Measurements from ENCODE around the gene GLOD5.

GLOD5 gene

DNA sequence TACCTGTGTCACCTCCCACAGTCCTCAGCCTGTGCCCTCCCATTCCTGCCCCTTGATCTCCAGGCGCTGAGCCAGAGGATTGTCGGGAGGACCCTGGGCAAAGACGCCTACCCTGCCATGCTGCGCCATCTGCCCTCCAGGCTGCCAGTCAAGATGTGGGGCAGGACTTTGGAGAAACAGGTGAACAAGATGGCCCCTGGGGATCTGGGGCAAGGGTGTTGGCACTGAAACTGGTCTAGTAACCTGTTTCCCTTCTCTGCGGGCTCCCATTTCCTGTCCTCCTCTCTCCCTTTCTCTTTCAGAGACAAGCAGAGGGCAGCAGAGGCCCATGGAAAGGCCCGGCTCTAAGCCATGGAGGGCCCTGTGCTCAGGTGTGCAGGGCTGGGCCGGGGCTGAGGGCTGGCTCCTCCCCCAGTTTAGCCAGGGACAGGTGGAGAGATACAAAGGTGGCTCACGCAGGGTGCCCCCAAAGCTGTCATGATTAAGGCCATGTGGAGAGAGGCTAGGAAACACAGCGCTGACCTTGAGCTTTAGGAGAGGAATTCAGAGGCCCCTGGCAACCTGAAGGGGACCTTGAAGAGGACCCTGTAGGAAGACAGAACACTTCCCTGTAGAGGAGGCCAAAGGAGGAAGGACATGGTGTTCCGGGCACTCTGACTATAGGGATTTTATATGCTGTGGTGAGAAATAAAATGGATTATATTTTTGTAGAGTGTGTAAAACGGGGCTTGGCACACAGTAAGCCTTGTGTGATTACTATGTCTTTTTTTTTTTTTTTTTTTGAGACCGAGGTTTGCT, at the start of gene GLOD5:
TSS of gene GLOD5 (plus strand) at position 74 of the 798 bp plus-strand sequence. CDS start at position 118, 44 bp downstream.
- no peak for DNase-seq (ENCODE audit: low spot score)
- peak within 1 kb of the TSS; percentile 50 for H3K4me3 Mint-ChIP-seq
- no peaks in the 10 kb centered on the region for H3K9me3 Mint-ChIP-seq
- H3K27ac Mint-ChIP-seq, result peak within 1 kb of the TSS; percentile 74
- no peaks in the 10 kb centered on the region for H3K27me3 Mint-ChIP-seq (ENCODE audit: low read depth)
- H3K36me3 Mint-ChIP-seq (ENCODE audit: low read depth), result no peaks in the 10 kb centered on the region
- H3K4me1 Mint-ChIP-seq (ENCODE audit: low read depth), result peaks cover 7% of the 10 kb centered on the region

DNA sequence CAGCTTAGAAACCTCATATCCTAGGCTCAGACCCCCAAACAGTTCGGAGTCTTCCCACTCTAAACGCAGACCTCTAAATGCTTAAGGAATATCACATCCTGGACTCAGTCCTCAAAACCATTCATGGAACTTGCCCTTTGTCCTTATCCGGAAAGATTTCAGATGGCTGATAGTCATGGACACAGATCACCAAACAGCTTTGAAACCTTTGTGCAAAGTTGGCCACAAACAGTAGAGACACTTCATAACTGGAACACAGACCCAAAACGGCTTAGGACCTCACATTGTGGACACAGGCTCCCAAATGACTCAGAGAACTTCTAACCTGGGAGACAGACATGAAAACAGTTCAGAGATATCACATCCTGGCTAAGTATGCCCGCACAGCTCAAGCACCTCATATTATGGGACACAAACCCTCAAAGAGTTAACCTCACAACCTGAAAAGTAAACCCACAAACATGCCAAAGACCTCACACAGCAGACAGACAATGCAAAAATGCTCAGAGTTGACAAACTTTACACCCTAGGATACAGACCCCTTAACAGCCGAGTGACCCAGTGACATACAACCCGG, 49.5 kb upstream of the GLOD5 start:
- DNase-seq (ENCODE audit: low spot score), result no peak
- peaks cover 36% of the 10 kb centered on the region for H3K36me3 Mint-ChIP-seq (ENCODE audit: low read depth)
- no peaks in the 10 kb centered on the region for H3K27me3 Mint-ChIP-seq (ENCODE audit: low read depth)
- peak overlapping the region; percentile 85 for H3K4me3 Mint-ChIP-seq
- peak overlapping the region; percentile 96 for H3K27ac Mint-ChIP-seq
- H3K4me1 Mint-ChIP-seq (ENCODE audit: low read depth), result peaks cover 64% of the 10 kb centered on the region
- H3K9me3 Mint-ChIP-seq, result peaks cover 8% of the 10 kb centered on the region

DNA sequence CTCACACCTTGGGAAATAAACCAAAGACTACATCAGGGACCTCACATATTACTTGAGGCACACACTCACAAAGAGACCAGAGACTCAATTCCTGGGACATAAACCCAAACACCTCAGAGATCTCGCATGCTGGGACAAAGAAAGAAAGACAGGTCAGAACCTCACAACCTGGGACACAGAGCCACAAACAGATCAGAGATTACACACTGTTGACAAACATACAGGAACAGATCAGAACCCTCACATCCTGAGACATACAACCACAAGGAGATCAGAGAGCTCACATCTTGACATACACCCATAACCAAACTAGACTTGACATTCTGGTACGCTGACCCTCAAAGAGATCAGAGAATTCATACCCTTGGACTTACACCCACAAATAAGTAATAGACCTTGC, 47.7 kb upstream of the GLOD5 start:
- DNase-seq (ENCODE audit: low spot score), result no peak
- H3K9me3 Mint-ChIP-seq, result peaks cover 8% of the 10 kb centered on the region
- H3K27me3 Mint-ChIP-seq (ENCODE audit: low read depth), result no peaks in the 10 kb centered on the region
- H3K27ac Mint-ChIP-seq, result peak overlapping the region; percentile 96
- peaks cover 37% of the 10 kb centered on the region for H3K36me3 Mint-ChIP-seq (ENCODE audit: low read depth)
- peaks cover 73% of the 10 kb centered on the region for H3K4me1 Mint-ChIP-seq (ENCODE audit: low read depth)
- peak overlapping the region; percentile 85 for H3K4me3 Mint-ChIP-seq

DNA sequence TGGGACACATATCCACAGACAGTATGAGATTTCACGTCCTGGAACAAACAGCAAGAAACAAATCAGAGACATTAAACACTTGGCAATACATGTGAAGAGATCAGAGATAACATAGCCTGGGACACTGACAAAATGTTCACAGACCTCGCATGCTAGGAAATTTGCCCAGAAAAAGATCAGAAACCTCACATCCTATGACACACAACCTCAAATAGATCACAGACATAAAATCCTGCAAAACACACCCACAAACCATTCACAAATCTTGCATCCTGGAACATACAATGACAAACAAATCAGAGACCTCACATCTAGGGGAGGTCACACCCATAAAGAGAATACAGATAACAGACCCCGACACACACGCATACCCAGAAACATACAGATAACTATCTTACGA, 47.0 kb upstream of the GLOD5 start:
- no peak for DNase-seq (ENCODE audit: low spot score)

DNA sequence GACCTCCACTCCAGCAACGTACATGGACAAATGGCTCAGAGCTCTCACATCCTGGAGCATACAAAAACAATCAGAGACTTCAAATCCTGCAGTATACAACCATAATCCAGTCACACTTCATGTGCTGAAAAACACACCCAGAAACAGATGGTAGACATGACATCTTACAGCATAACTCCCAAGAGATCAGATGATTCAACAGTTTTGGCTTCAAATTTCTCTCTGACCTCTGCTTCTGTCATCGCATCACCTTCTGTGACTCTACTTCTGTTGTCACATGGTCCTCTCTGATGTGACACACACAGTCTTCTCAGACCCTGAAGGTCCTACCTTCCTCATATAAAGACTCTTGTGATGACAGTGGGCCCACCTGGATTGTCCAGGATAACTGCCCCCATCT, 46.5 kb upstream of the GLOD5 start:
- no peaks in the 10 kb centered on the region for H3K27me3 Mint-ChIP-seq (ENCODE audit: low read depth)
- H3K9me3 Mint-ChIP-seq, result peaks cover 8% of the 10 kb centered on the region
- peaks cover 37% of the 10 kb centered on the region for H3K36me3 Mint-ChIP-seq (ENCODE audit: low read depth)
- no peak for DNase-seq (ENCODE audit: low spot score)
- H3K27ac Mint-ChIP-seq, result peak overlapping the region; percentile 96
- peak overlapping the region; percentile 85 for H3K4me3 Mint-ChIP-seq
- peaks cover 75% of the 10 kb centered on the region for H3K4me1 Mint-ChIP-seq (ENCODE audit: low read depth)

More for the DNA sequence above, 47.0 kb upstream of the GLOD5 start:
- no peaks in the 10 kb centered on the region for H3K27me3 Mint-ChIP-seq (ENCODE audit: low read depth)
- peak overlapping the region; percentile 96 for H3K27ac Mint-ChIP-seq
- peak overlapping the region; percentile 85 for H3K4me3 Mint-ChIP-seq
- peaks cover 37% of the 10 kb centered on the region for H3K36me3 Mint-ChIP-seq (ENCODE audit: low read depth)
- peaks cover 8% of the 10 kb centered on the region for H3K9me3 Mint-ChIP-seq
- peaks cover 75% of the 10 kb centered on the region for H3K4me1 Mint-ChIP-seq (ENCODE audit: low read depth)

DNA sequence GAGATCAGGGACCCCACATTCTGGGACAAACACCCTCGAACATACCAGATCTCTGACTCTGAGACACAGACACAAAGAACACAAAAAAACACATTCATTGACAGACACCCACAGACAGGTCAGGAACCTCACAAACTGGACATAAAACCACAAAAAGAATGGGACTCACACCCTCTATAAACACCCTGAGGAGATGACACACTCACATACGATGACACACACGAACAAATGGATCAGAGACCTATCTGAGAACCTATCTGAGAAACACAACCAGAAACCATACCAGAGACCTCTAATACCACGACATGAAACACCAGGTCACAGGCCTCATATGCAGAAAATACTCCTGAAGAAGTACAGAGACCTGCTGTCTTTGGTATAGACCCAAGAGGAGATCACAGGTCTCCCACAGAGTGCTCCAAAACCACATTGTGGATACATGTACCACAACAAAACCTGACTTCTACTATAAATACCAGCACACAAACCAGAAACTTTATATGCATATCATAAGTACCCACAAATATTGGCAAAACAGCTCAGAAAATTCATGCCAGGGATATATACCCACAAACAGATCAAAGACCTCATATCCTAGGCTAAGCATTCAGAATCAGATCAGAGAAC, 45.6 kb upstream of the GLOD5 start:
- DNase-seq (ENCODE audit: low spot score), result no peak
- Mint-ChIP-seq H3K36me3 (ENCODE audit: low read depth) (peaks cover 28% of the 10 kb centered on the region), H3K4me1 (ENCODE audit: low read depth) (peaks cover 68% of the 10 kb centered on the region), H3K9me3 (peaks cover 8% of the 10 kb centered on the region), H3K27me3 (ENCODE audit: low read depth) (no peaks in the 10 kb centered on the region), H3K27ac (peak overlapping the region; percentile 96), H3K4me3 (peak overlapping the region; percentile 25)

DNA sequence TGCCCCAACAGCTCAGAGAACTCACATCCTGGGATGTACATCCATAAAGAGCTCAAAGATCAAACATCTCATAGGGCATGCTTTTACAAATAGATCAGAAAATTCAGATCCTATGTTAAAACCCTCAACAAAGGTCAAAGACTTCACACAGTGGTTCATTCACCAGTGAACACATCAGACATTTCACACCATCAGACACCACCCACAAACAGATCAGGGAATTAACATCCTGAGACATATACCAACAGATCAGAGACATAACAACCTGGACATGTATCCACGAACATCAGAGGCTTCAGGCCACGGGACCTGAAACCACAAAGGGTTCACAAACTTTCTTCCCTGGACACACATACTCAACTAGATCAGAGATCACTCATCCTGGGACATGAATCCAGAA, 41.6 kb upstream of the GLOD5 start:
- Mint-ChIP-seq H3K36me3 (ENCODE audit: low read depth) (peaks cover 14% of the 10 kb centered on the region), H3K27me3 (ENCODE audit: low read depth) (no peaks in the 10 kb centered on the region), H3K27ac (no peak overlapping the region), H3K4me1 (ENCODE audit: low read depth) (peaks cover 29% of the 10 kb centered on the region), H3K4me3 (no peak overlapping the region), H3K9me3 (peaks cover 8% of the 10 kb centered on the region)
- DNase-seq (ENCODE audit: low spot score), result no peak

DNA sequence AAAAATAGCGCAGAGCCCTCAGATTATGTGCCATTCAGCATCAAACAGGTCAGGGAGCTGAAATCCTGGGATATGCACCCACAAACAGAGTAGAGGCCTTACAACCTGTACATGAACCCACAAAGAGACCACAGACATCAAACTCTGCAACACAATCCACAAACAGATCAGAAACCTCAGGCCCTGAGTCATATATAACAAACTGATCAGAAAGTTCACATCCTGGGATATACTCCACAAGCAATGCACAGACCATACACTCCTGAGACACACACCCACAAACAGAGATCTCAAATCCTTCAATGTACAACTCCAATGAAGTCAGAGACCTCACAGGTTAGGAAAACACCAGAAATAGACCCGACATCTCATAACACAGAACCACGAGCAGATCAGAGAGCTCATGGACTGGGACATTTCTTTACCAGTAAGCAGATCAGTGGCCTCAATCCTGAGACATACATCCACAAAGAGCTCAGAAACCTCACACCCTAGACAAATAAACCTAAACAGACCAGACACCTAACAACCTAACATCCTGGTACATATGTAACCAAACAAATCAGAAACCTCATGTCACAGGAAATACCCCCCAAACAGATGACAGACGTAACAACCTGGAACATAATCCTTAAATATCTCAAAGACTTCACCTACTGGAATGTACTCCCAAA, 40.8 kb upstream of the GLOD5 start:
- peak; percentile 12 for DNase-seq (ENCODE audit: low spot score)
- H3K27ac Mint-ChIP-seq, result no peak overlapping the region

DNA sequence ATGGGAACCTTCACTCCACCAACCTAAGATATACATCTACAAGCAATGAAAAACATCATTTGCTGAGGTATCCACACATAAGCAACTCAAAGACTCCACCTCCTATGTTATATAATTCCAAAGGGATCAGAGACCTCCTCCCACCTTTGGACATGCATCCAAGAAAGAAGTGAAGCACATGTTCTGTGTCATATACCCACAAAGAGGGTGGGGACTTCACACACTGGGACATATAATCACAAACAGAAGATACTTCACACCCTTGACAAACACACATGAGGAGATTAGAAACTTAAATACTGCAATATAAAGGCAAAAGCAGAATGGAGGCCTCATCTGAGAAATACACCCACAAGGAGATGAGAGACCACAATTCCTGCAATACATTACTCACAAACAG, 39.6 kb upstream of the GLOD5 start:
- no peaks in the 10 kb centered on the region for H3K27me3 Mint-ChIP-seq (ENCODE audit: low read depth)
- DNase-seq (ENCODE audit: low spot score), result no peak
- H3K36me3 Mint-ChIP-seq (ENCODE audit: low read depth), result peaks cover 17% of the 10 kb centered on the region
- no peak overlapping the region for H3K27ac Mint-ChIP-seq
- peaks cover 4% of the 10 kb centered on the region for H3K9me3 Mint-ChIP-seq
- H3K4me1 Mint-ChIP-seq (ENCODE audit: low read depth), result peaks cover 20% of the 10 kb centered on the region
- H3K4me3 Mint-ChIP-seq, result no peak overlapping the region

More for the DNA sequence above, 40.8 kb upstream of the GLOD5 start:
- Mint-ChIP-seq H3K27me3 (ENCODE audit: low read depth) (no peaks in the 10 kb centered on the region), H3K9me3 (peaks cover 6% of the 10 kb centered on the region), H3K4me3 (no peak overlapping the region), H3K36me3 (ENCODE audit: low read depth) (peaks cover 14% of the 10 kb centered on the region), H3K4me1 (ENCODE audit: low read depth) (peaks cover 23% of the 10 kb centered on the region)

DNA sequence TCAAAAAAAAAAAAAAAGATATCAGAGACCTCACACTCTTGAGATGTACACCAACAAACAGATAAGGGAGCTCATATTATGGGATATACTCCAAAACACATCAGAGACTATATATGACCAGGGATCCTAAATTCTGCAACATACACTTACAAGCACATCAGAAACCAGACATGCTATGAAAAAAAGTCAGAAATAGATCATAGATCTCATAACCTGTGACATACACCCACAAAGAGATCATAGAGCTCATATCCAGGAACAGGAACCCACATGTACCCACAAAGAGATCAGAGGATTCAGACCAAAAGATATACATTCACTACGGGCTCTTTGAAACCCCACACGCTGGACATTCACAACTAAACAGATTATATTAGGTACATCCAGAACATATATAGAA, 35.0 kb upstream of the GLOD5 start:
- H3K9me3 Mint-ChIP-seq, result peaks cover 24% of the 10 kb centered on the region

DNA sequence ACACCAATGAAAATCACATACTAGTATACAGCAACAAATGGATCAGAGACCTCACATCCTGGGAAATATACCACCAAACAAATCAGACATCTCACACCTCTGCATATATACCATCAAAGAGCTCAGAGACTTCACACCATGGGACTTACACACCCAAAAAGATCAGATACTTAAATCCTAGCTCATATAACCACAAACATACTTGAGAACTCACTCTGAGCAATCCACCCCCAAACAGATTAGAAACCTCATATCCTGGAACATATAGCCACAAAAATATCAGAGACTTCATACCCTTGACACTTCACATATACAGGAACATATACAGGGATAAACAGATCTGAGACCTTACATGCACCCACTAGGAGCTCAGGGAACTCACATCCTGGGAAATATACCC, 32.9 kb upstream of the GLOD5 start:
- no peak for DNase-seq (ENCODE audit: low spot score)
- Mint-ChIP-seq H3K27ac (peak overlapping the region; percentile 32), H3K9me3 (peaks cover 24% of the 10 kb centered on the region), H3K36me3 (ENCODE audit: low read depth) (peaks cover 30% of the 10 kb centered on the region), H3K4me3 (no peak overlapping the region), H3K4me1 (ENCODE audit: low read depth) (peaks cover 27% of the 10 kb centered on the region), H3K27me3 (ENCODE audit: low read depth) (no peaks in the 10 kb centered on the region)

More for the DNA sequence above, 35.0 kb upstream of the GLOD5 start:
- peaks cover 30% of the 10 kb centered on the region for H3K36me3 Mint-ChIP-seq (ENCODE audit: low read depth)
- no peaks in the 10 kb centered on the region for H3K27me3 Mint-ChIP-seq (ENCODE audit: low read depth)
- no peak overlapping the region for H3K27ac Mint-ChIP-seq
- H3K4me1 Mint-ChIP-seq (ENCODE audit: low read depth), result peaks cover 27% of the 10 kb centered on the region
- DNase-seq (ENCODE audit: low spot score), result no peak
- H3K4me3 Mint-ChIP-seq, result no peak overlapping the region

DNA sequence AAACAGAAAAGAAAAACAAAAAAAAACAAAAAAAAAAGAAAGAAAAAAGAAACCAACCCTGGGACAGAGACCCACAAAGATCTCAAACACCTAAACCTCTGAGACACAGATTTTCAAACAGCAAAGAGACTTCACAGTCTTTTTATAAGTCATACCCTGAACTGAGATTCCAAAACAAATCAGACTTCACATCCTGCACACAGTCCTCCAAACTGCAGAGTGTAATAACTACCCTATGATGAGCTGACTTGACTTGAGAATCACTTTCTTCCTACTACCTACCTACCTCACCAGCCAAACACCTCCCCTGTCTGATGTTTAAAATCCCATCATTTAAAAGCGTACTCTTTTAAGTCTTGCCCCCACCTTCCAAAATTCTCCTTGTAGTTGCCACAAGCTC, 25.2 kb upstream of the GLOD5 start:
- H3K27me3 Mint-ChIP-seq (ENCODE audit: low read depth), result no peaks in the 10 kb centered on the region
- no peak for DNase-seq (ENCODE audit: low spot score)
- peak overlapping the region; percentile 97 for H3K27ac Mint-ChIP-seq

DNA sequence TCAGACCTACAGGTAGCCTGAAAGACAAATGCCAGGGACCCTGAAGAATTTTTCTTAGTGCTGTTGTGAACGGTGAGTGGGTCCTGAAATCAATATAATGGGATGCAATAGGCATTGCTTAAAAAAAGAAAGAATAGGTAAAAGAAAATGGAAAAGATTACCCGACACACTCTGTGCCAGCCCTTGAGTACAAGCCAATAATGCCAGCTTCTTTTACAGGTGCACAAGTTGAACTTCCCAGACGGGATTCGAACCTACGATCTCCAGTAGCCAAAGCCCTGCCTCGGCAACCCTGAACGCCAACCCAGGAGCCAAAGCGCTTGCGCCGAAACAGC, 24.7 kb upstream of the GLOD5 start:
- Mint-ChIP-seq H3K27ac (peak overlapping the region; percentile 97), H3K4me3 (peak overlapping the region; percentile 95), H3K9me3 (no peaks in the 10 kb centered on the region), H3K4me1 (ENCODE audit: low read depth) (peaks cover 12% of the 10 kb centered on the region), H3K36me3 (ENCODE audit: low read depth) (peaks cover 6% of the 10 kb centered on the region), H3K27me3 (ENCODE audit: low read depth) (no peaks in the 10 kb centered on the region)
- DNase-seq (ENCODE audit: low spot score), result no peak

More for the DNA sequence above, 25.2 kb upstream of the GLOD5 start:
- no peaks in the 10 kb centered on the region for H3K9me3 Mint-ChIP-seq
- peak overlapping the region; percentile 95 for H3K4me3 Mint-ChIP-seq
- H3K4me1 Mint-ChIP-seq (ENCODE audit: low read depth), result peaks cover 12% of the 10 kb centered on the region
- peaks cover 6% of the 10 kb centered on the region for H3K36me3 Mint-ChIP-seq (ENCODE audit: low read depth)
